HG02610 (cell line): Measurements from ENCODE around the gene OR52M1.

ENCODE experiments used
- ATAC-seq: cut with Tn5 transposase; IDR thresholded peaks from one replicate; pipeline ENCODE4 v1.9.1; 2021; ENCODE audit warnings: mild to moderate bottlenecking, moderate library complexity; ENCODE audit not compliant: unreplicated experiment

OR52M1 gene

GRCh38 chr11:4565371-4565770 is 20.4 kb downstream of the OR52M1 start:
- no peak for ATAC-seq

GRCh38 chr11:4569075-4569474 is 24.1 kb downstream of the OR52M1 start:
- no peak for ATAC-seq

GRCh38 chr11:4576880-4577279 is 31.9 kb downstream of the OR52M1 start:
- ATAC-seq = no peak

- ATAC-seq = no peak
These were observed 32.8 kb downstream of the OR52M1 start for GRCh38 chr11:4577761-4578160.

GRCh38 chr11:4578624-4579023 is 33.6 kb downstream of the OR52M1 start:
- ATAC-seq = no peak

DNA sequence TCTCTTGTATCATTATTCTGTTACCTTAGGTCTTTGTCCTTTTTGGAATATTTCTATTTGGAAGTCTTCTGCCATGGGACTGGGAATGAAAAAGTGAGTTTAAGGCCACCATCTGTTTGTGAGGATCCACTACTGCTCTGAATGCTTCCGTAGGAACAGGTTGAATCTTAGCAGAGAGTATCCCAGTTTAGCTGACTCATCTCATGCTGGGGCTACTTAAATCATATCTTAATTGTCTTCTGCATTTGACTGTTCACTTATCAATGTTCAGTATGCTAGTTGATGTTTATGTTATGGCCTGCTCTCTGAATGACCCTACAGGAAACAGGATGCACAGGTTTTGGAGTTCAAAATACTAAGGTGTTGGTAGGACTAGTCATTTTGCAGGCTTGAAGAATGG is 35.1 kb downstream of the OR52M1 start:
- ATAC-seq = no peak

- no peak for ATAC-seq
These were observed 36.5 kb downstream of the OR52M1 start, which contains the start of gene OR52I2 for GRCh38 chr11:4581443-4581842. TSS of gene OR52I2 (plus strand) at chr11:4581743.

- ATAC-seq = no peak
These were observed 44.0 kb downstream of the OR52M1 start for GRCh38 chr11:4589017-4589416.

GRCh38 chr11:4593739-4594138 is 48.7 kb downstream of the OR52M1 start, which contains the start of gene OR52I1:
TSS of gene OR52I1 (plus strand) at chr11:4594039. CDS start at chr11:4594039, 0 bp downstream.
- no peak for ATAC-seq
